Fibroblast of pulmonary artery (primary cell): ENCODE measurements around the gene ZNF780A.
"Not testable (repeated sequence)": the region's sequence is repeated elsewhere in the genome, so short reads cannot be mapped to it uniquely, and the experiment has no call there.

Experiments
- DNase-seq: peaks from one replicate; pipeline ENCODE4 v3.0.0-alpha.2; 2010; ENCODE audit warnings: low read depth
- H3K4me3 ChIP-seq: replicated peaks from 2 replicates; pipeline ENCODE4 v1.5.1; 2011; ENCODE audit warnings: low read depth, mild to moderate bottlenecking, control low read depth, low read length, moderate library complexity
- CTCF ChIP-seq: IDR thresholded peaks from 2 replicates; pipeline ENCODE4 v1.5.1; 2011; ENCODE audit warnings: mild to moderate bottlenecking, control low read depth, low read length, inconsistent platforms; ENCODE audit errors: missing control alignments

Gene ZNF780A

GRCh38 chr19:40129425-40129824 is 38.7 kb upstream of the ZNF780A start:
- H3K4me3 ChIP-seq: no peak overlapping the region
- TF ChIP-seq CTCF: no peak
- no peak for DNase-seq

GRCh38 chr19:40128991-40129390 is 38.2 kb upstream of the ZNF780A start:
- no peak for DNase-seq
- no peak for TF ChIP-seq CTCF
- H3K4me3 ChIP-seq: no peak overlapping the region

- no peak for DNase-seq
- no peak for TF ChIP-seq CTCF
- no peak overlapping the region for H3K4me3 ChIP-seq
These were observed 28.6 kb upstream of the ZNF780A start for GRCh38 chr19:40119380-40119779.

GRCh38 chr19:40118638-40119037 is 27.9 kb upstream of the ZNF780A start:
- DNase-seq, H3K4me3 ChIP-seq: not testable (repeated sequence)

GRCh38 chr19:40116075-40116474 is 25.3 kb upstream of the ZNF780A start:
- no peak for DNase-seq
- no peak for TF ChIP-seq CTCF
- H3K4me3 ChIP-seq: no peak overlapping the region

GRCh38 chr19:40114119-40114518 is 23.4 kb upstream of the ZNF780A start:
- DNase-seq, H3K4me3 ChIP-seq: not testable (repeated sequence)

DNA sequence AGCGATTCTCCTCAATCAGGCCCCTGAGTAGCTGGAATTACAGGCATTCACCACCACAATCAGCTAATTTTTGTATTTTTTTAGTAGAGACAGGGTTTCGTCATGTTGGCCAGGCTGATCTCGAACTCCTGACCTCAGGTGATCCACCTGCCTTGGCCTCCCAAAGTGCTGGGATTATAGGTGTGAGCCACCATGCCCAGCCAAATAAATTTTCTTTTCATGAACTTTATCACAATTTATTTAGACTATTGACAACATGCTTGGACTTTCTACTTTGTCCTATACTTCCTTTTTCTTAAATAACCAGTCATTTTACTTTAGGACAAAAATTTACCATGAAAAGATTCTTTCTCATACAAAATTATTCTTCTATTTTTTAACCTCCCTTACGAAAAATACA is 21.5 kb upstream of the ZNF780A start:
- DNase-seq: not testable (repeated sequence)

GRCh38 chr19:40110570-40110969 is 19.8 kb upstream of the ZNF780A start:
- TF ChIP-seq CTCF: no peak
- no peak for DNase-seq
- no peak overlapping the region for H3K4me3 ChIP-seq

More for the DNA sequence above, 21.5 kb upstream of the ZNF780A start:
- H3K4me3 ChIP-seq: not testable (repeated sequence)

DNA sequence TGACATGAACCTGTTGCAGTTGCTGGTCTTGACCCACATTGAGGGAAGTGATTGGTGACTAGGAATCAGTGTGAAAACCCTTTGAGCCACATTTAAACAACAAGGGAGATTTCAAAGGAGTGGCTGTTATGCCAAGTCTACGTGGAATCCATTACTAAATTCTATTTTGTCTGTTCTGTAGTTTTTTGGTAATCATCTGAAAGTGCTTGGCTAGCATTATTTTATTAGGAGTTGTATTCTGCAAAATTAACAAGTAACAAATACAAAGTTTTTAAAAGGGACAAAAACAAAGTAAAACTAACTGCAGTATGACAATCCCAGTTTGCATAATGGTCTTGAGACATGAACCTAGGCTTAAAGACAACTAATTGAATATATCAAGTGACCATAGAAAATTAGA is 14.0 kb upstream of the ZNF780A start:
- DNase-seq: no peak
- H3K4me3 ChIP-seq: no peak overlapping the region
- TF ChIP-seq CTCF: no peak
